HG03159 (cell line): Measurements from ENCODE around the gene POLA1.

Source experiments
- ATAC-seq: cut with Tn5 transposase; IDR thresholded peaks from one replicate; pipeline ENCODE4 v1.9.1; 2021; ENCODE audit warnings: mild to moderate bottlenecking, moderate library complexity; ENCODE audit not compliant: unreplicated experiment

The POLA1 gene

GRCh38 chrX:24956828-24957227 lies 263.1 kb downstream of the POLA1 start:
- ATAC-seq: no peak

GRCh38 chrX:24961809-24962208 lies 268.1 kb downstream of the POLA1 start:
- no peak for ATAC-seq

- no peak for ATAC-seq
Measured at GRCh38 chrX:24963823-24964222, 270.1 kb downstream of the POLA1 start.

GRCh38 chrX:24965372-24965771 lies 271.7 kb downstream of the POLA1 start:
- no peak for ATAC-seq

- ATAC-seq: no peak
Measured at GRCh38 chrX:24969812-24970211, 276.1 kb downstream of the POLA1 start.

- no peak for ATAC-seq
Measured at GRCh38 chrX:24979081-24979480, 285.4 kb downstream of the POLA1 start.

GRCh38 chrX:24981030-24981429 lies 287.3 kb downstream of the POLA1 start:
- no peak for ATAC-seq

- ATAC-seq: no peak
Measured at GRCh38 chrX:24982306-24982965, 288.7 kb downstream of the POLA1 start.

GRCh38 chrX:24983931-24984330 lies 290.2 kb downstream of the POLA1 start:
- ATAC-seq: no peak

GRCh38 chrX:24985120-24985519 lies 291.4 kb downstream of the POLA1 start:
- ATAC-seq: no peak

- no peak for ATAC-seq
Measured at GRCh38 chrX:24987731-24988130, 294.0 kb downstream of the POLA1 start.

GRCh38 chrX:24988314-24988713 lies 294.6 kb downstream of the POLA1 start:
- no peak for ATAC-seq

GRCh38 chrX:24990535-24990934 lies 296.8 kb downstream of the POLA1 start:
- no peak for ATAC-seq

GRCh38 chrX:24993879-24994278 lies 300.2 kb downstream of the POLA1 start:
- ATAC-seq: no peak

GRCh38 chrX:24996096-24996709 lies 302.5 kb downstream of the POLA1 start:
- ATAC-seq: no peak

GRCh38 chrX:24999511-24999910 lies 305.8 kb downstream of the POLA1 start:
- no peak for ATAC-seq

- ATAC-seq: no peak
Measured at GRCh38 chrX:25001808-25002660, 308.3 kb downstream of the POLA1 start.

GRCh38 chrX:25002661-25003020 lies 308.9 kb downstream of the POLA1 start:
- no peak for ATAC-seq

- no peak for ATAC-seq
Measured at GRCh38 chrX:25003066-25003849, 309.5 kb downstream of the POLA1 start.

- ATAC-seq: no peak
Measured at GRCh38 chrX:25004040-25004439, 310.3 kb downstream of the POLA1 start.

- no peak for ATAC-seq
Measured at GRCh38 chrX:25004485-25005032, 310.8 kb downstream of the POLA1 start.
